Tibial nerve (tissue), 4 donors: ENCODE data around the gene MTURN. TPM values are rescaled to one million over a fixed set of nuclear protein-coding genes. Genes with fewer than 3 reads are reported as not detected.

Experiments
- DNase-seq, 2 donors: peaks; one replicate each; pipeline ENCODE4 v3.0.0-alpha.2; 2019; ENCODE audit warnings: low spot score in 2 of 2
- H3K27ac ChIP-seq, 4 donors: fragments of 200-600 bp; sonication (generic) in 3 of 4; one replicate each; pipeline ENCODE4 v1.5.1; 2017 to 2019; ENCODE audit warnings: mild to moderate bottlenecking in 1 of 4
- H3K27me3 ChIP-seq, 2 donors: fragments of 200-600 bp; sonication (generic) in 1 of 2; one replicate each; pipeline versions ENCODE4 v1.5.1 to v1.6.0; 2017 to 2019
- H3K36me3 ChIP-seq, 3 donors: fragments of 200-600 bp; sonication (generic); one replicate each; pipeline ENCODE4 v1.5.1; 2018 to 2019
- H3K4me1 ChIP-seq, 4 donors: fragments of 200-600 bp; sonication (generic) in 3 of 4; one replicate each; pipeline ENCODE4 v1.5.1; 2017 to 2019
- H3K4me3 ChIP-seq, 4 donors: fragments of 200-600 bp; sonication (generic) in 3 of 4; one replicate each; pipeline ENCODE4 v1.5.1; 2017 to 2019; ENCODE audit warnings: mild to moderate bottlenecking in 1 of 4, moderate library complexity in 1 of 4
- H3K9me3 ChIP-seq, 4 donors: fragments of 200-600 bp; sonication (generic) in 3 of 4; one replicate each; pipeline ENCODE4 v1.5.1; 2017 to 2019
- CTCF ChIP-seq, 5 experiments: fragments of 200-600 bp in 3 of 5; fragments of 450-650 bp in 2 of 5; sonication (generic) in 3 of 5; IDR thresholded peaks; one replicate each; pipeline ENCODE4 v1.5.1; 2016 to 2019; ENCODE audit warnings: antibody characterized with exemption in 5 of 5, mild to moderate bottlenecking in 3 of 5, moderate library complexity in 2 of 5
- EP300 ChIP-seq, 2 donors: sonication (generic); formaldehyde crosslinking; IDR thresholded peaks; one replicate each; pipeline ENCODE4 v1.6.1; 2017; ENCODE audit warnings: antibody characterized with exemption in 2 of 2, mild to moderate bottlenecking in 1 of 2
- POLR2A ChIP-seq, 2 donors: fragments of 450-650 bp; IDR thresholded peaks; one replicate each; pipeline ENCODE4 v1.6.1; 2017; ENCODE audit warnings: antibody characterized with exemption in 2 of 2, mild to moderate bottlenecking in 2 of 2, moderate library complexity in 2 of 2
- WGBS, 2 donors: methylation state at CpG; one replicate each; pipeline ENCODE4 v1.1.5; 2018; 5-methylcytosine and 5-hydroxymethylcytosine counted together
- total RNA-seq, 4 donors: library from RNA; depleted of rRNA; stranded (reverse); fragments of >200 nt; gene quantifications; one replicate each; pipeline ENCODE4 v1.1.0, GENCODE V29; 2016

Gene MTURN
- total RNA-seq, 4 donors from 2014 or later, result 156 to 246 (median 186) TPM

DNA sequence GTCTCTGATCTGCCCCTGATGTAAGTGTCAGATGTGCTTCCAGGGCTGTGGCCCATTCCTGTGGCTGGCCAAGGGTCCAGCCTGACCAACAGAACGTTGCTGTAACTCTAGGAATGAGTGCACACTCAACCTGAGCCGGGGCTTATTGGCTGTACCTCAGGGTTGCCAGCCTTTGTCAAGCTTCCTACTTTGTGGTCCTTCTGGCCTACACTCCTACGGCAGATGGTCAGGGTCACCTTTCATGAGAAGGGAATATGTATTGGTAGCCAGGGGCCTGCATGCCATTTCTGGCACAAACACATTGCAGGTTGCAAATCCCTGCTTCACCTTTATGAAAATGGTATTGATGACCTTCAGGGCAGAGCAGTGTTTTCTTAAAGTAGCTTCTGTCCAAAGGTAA lies 64.5 kb downstream of the MTURN start:
- Histone ChIP-seq H3K36me3 (peaks cover 0 to 19% (median 0%) of the 10 kb centered on the region in 3 donors), H3K4me3 (no peak overlapping the region), H3K9me3 (peaks cover 0 to 5% (median 0%) of the 10 kb centered on the region in 4 donors), H3K27ac (no peak overlapping the region), H3K4me1 (peaks cover 0 to 23% (median 13%) of the 10 kb centered on the region in 4 donors), H3K27me3 (no peaks in the 10 kb centered on the region)
- DNase-seq, result no peak
- no peak for TF ChIP-seq CTCF (IDR thresholded peaks at IDR 0.05)
- TF ChIP-seq POLR2A (IDR thresholded peaks at IDR 0.05), result no peak
- no peak for TF ChIP-seq EP300 (IDR thresholded peaks at IDR 0.05)
- WGBS, 2 donors, result 77 to 94% methylated on average over 3 of the region's 3 CpGs

GRCh38 chr7:30200591-30200990 lies 65.8 kb downstream of the MTURN start:
- Histone ChIP-seq H3K27me3 (no peaks in the 10 kb centered on the region), H3K36me3 (peaks cover 0 to 10% (median 0%) of the 10 kb centered on the region in 3 donors), H3K9me3 (peaks cover 0 to 5% (median 0%) of the 10 kb centered on the region in 4 donors), H3K4me1 (peaks cover 0 to 23% (median 13%) of the 10 kb centered on the region in 4 donors), H3K4me3 (no peak overlapping the region), H3K27ac (peak overlapping the region in 3 of 4 donors; percentile 9 to 80 (median 70))
- 45 to 51% methylated on average over 2 of the region's 2 CpGs for WGBS, 2 donors
- no peak for DNase-seq
- TF ChIP-seq POLR2A (IDR thresholded peaks at IDR 0.05) (no peak), EP300 (IDR thresholded peaks at IDR 0.05) (no peak), CTCF (IDR thresholded peaks at IDR 0.05) (no peak)

- peak overlapping the region in 3 of 4 donors; percentile 9 to 80 (median 70) for H3K27ac ChIP-seq
- H3K27me3 ChIP-seq, result no peaks in the 10 kb centered on the region
- H3K9me3 ChIP-seq, result no peaks in the 10 kb centered on the region
- TF ChIP-seq EP300 (IDR thresholded peaks at IDR 0.05) (no peak), CTCF (IDR thresholded peaks at IDR 0.05) (no peak), POLR2A (IDR thresholded peaks at IDR 0.05) (no peak)
- peaks cover 0 to 23% (median 13%) of the 10 kb centered on the region in 4 donors for H3K4me1 ChIP-seq
- WGBS, 2 donors, result 22 to 33% methylated on average over 5 of the region's 5 CpGs
- peaks cover 0 to 3% (median 0%) of the 10 kb centered on the region in 3 donors for H3K36me3 ChIP-seq
- no peak overlapping the region for H3K4me3 ChIP-seq
- DNase-seq, result no peak
Observed at GRCh38 chr7:30201161-30201666, 66.4 kb downstream of the MTURN start.

DNA sequence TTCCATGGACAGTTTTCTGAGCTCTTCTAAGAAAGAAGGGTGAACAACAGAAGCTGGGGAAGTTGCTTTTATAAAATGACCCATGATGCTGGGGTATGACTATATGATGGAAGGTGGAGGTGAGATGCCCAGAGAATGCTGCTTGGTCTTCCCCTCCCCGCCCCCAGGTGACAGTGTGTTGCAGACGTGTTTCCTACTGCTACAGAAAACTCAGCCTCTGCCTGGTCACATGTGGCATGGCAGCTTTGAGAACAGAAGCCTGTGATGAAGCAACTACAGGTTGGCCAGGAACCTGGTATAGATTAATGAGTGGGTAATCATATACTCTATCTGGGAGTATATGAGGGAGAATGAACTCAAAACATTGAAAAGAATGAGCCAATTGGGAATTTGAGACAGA lies 67.1 kb downstream of the MTURN start:
- H3K27me3 ChIP-seq, result no peaks in the 10 kb centered on the region
- peaks cover 0 to 26% (median 13%) of the 10 kb centered on the region in 4 donors for H3K4me1 ChIP-seq
- peak overlapping the region in 3 of 4 donors; percentile 9 to 80 (median 70) for H3K27ac ChIP-seq
- H3K4me3 ChIP-seq, result no peak overlapping the region
- peaks cover 0 to 3% (median 0%) of the 10 kb centered on the region in 3 donors for H3K36me3 ChIP-seq
- WGBS, 2 donors, result 83 to 94% methylated on average over 2 of the region's 2 CpGs
- no peak for DNase-seq
- H3K9me3 ChIP-seq, result no peaks in the 10 kb centered on the region
- no peak for TF ChIP-seq POLR2A (IDR thresholded peaks at IDR 0.05)
- no peak for TF ChIP-seq EP300 (IDR thresholded peaks at IDR 0.05)

DNA sequence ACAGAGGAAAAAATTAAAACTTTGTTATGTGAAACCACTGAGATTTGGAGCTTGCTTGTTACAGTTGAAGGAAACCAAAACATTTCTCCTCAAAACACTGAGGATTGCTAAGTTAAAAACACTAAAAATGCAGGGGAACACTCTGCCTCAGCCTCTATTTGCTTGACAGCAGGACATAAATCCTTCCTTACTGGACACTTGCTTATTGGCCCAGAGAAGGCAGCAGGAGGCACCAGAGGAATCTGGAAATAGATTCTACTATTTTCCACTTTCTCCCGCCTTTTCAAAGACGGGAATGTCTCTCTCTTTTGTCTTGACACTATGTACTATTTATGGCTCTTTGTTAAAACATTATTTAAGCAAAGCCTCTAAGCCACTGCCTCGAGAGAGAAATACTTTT lies 67.9 kb downstream of the MTURN start:
- no peak for TF ChIP-seq CTCF (IDR thresholded peaks at IDR 0.05)
- TF ChIP-seq EP300 (IDR thresholded peaks at IDR 0.05), result no peak
- TF ChIP-seq POLR2A (IDR thresholded peaks at IDR 0.05), result no peak
- DNase-seq, result no peak
- H3K27ac ChIP-seq, result peak overlapping the region in 2 of 4 donors; percentile 4 to 80
- no peaks in the 10 kb centered on the region for H3K27me3 ChIP-seq
- 41 to 42% methylated on average over 3 of the region's 3 CpGs for WGBS, 2 donors
- H3K36me3 ChIP-seq, result no peaks in the 10 kb centered on the region
- no peak overlapping the region for H3K4me3 ChIP-seq
- H3K9me3 ChIP-seq, result no peaks in the 10 kb centered on the region
- H3K4me1 ChIP-seq, result peaks cover 0 to 27% (median 13%) of the 10 kb centered on the region in 4 donors
